ENCODE results near the gene GNAT3.

Gene GNAT3

DNA sequence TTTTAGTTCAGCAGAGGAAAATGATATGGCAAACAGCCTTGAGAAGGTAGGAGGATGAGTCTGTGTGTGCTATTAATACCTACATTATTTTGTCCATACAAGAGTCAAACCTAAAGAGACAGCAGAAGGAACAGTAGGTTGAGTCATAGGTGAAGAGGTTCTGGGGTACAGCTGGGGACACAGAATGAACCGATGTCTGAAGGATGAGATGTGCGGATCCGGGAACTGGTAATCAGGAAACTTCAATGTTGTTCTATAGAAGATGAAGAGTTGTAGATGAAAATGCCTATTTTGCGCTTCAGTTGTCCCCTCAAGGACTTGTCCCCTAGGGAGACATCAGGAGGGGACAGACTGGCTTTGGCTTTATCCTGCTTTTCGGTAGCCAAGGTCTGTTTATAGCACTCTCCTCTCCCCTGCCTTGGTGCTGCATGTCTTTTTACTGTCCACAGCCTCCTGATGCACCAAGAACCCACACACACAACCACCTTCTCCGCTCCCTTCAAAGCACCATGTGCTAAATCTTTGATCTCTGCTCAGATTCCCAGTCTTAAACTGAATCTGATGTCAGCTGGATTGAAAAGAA lies 94.6 kb downstream of the GNAT3 start:
- Histone ChIP-seq H3K4me1 (ENCODE audit: insufficient read depth, poor library complexity, severe bottlenecking) (peaks cover 27% of the 10 kb centered on the region), H3K36me3 (ENCODE audit: low read depth) (no peaks in the 10 kb centered on the region), H3K27me3 (ENCODE audit: insufficient read depth, poor library complexity, severe bottlenecking) (no peaks in the 10 kb centered on the region), H3K4me3 (ENCODE audit: severe bottlenecking) (no peak overlapping the region), H3K9me3 (ENCODE audit: severe bottlenecking) (no peaks in the 10 kb centered on the region), H3K27ac (ENCODE audit: poor library complexity, severe bottlenecking) (no peak overlapping the region)
- no peak for DNase-seq (ENCODE audit: low spot score)
- TF ChIP-seq, protein P1, sequence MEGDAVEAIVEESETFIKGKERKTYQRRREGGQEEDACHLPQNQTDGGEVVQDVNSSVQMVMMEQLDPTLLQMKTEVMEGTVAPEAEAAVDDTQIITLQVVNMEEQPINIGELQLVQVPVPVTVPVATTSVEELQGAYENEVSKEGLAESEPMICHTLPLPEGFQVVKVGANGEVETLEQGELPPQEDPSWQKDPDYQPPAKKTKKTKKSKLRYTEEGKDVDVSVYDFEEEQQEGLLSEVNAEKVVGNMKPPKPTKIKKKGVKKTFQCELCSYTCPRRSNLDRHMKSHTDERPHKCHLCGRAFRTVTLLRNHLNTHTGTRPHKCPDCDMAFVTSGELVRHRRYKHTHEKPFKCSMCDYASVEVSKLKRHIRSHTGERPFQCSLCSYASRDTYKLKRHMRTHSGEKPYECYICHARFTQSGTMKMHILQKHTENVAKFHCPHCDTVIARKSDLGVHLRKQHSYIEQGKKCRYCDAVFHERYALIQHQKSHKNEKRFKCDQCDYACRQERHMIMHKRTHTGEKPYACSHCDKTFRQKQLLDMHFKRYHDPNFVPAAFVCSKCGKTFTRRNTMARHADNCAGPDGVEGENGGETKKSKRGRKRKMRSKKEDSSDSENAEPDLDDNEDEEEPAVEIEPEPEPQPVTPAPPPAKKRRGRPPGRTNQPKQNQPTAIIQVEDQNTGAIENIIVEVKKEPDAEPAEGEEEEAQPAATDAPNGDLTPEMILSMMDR (IDR thresholded peaks at IDR 0.05; ENCODE audit: poor library complexity, severe bottlenecking): no peak
- no peak for ATAC-seq (ENCODE audit: low read depth)

- ATAC-seq (ENCODE audit: low read depth): peak; percentile 68; the same call in 1 of the 3 replicates
- no peaks in the 10 kb centered on the region for H3K27me3 ChIP-seq (ENCODE audit: insufficient read depth, poor library complexity, severe bottlenecking)
- TF ChIP-seq, protein P1 (IDR thresholded peaks at IDR 0.05; ENCODE audit: poor library complexity, severe bottlenecking): no peak
Observed at GRCh38 chr7:80415522-80415921, 96.3 kb downstream of the GNAT3 start.

DNA sequence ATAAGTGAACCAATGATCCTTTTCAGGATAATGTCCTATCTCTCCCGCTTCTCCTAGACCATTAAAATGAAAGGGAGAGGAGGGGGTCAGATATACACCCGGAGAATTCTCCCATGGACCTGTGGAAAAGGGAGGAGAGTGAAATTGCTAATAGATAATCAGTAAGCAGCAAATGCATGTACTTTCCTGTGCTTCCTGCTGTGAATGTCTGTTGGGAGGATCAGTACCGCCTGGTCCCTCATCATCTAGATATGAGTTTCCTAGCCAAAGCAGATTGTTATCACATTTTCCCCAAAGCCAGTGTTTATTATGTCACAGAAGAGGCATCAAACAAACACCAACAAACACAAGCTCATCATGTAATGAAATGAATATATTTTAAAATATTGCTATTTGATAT lies 96.8 kb downstream of the GNAT3 start:
- peaks cover 35% of the 10 kb centered on the region for H3K4me1 ChIP-seq (ENCODE audit: insufficient read depth, poor library complexity, severe bottlenecking)
- no peak overlapping the region for H3K4me3 ChIP-seq (ENCODE audit: severe bottlenecking)
- DNase-seq (ENCODE audit: low spot score) (no peak), ATAC-seq (ENCODE audit: low read depth) (no peak)
- TF ChIP-seq, protein P1 (IDR thresholded peaks at IDR 0.05; ENCODE audit: poor library complexity, severe bottlenecking): no peak
- H3K36me3 ChIP-seq (ENCODE audit: low read depth): no peaks in the 10 kb centered on the region
- peaks cover 2% of the 10 kb centered on the region for H3K9me3 ChIP-seq (ENCODE audit: severe bottlenecking)
- peak overlapping the region; percentile 4 for H3K27ac ChIP-seq (ENCODE audit: poor library complexity, severe bottlenecking)
- H3K27me3 ChIP-seq (ENCODE audit: insufficient read depth, poor library complexity, severe bottlenecking): no peaks in the 10 kb centered on the region

More at GRCh38 chr7:80415522-80415921, 96.3 kb downstream of the GNAT3 start:
- no peak overlapping the region for H3K4me3 ChIP-seq (ENCODE audit: severe bottlenecking)
- H3K36me3 ChIP-seq (ENCODE audit: low read depth): no peaks in the 10 kb centered on the region
- peak overlapping the region; percentile 4 for H3K27ac ChIP-seq (ENCODE audit: poor library complexity, severe bottlenecking)
- H3K9me3 ChIP-seq (ENCODE audit: severe bottlenecking): peaks cover 2% of the 10 kb centered on the region
- peaks cover 35% of the 10 kb centered on the region for H3K4me1 ChIP-seq (ENCODE audit: insufficient read depth, poor library complexity, severe bottlenecking)
- no peak for DNase-seq (ENCODE audit: low spot score)

- no peak overlapping the region for H3K27ac ChIP-seq (ENCODE audit: poor library complexity, severe bottlenecking)
- H3K36me3 ChIP-seq (ENCODE audit: low read depth): no peaks in the 10 kb centered on the region
- DNase-seq (ENCODE audit: low spot score): no peak
- ATAC-seq (ENCODE audit: low read depth): no peak
- no peaks in the 10 kb centered on the region for H3K27me3 ChIP-seq (ENCODE audit: insufficient read depth, poor library complexity, severe bottlenecking)
- no peak overlapping the region for H3K4me3 ChIP-seq (ENCODE audit: severe bottlenecking)
- H3K4me1 ChIP-seq (ENCODE audit: insufficient read depth, poor library complexity, severe bottlenecking): peaks cover 35% of the 10 kb centered on the region
- TF ChIP-seq, protein P1 (IDR thresholded peaks at IDR 0.05; ENCODE audit: poor library complexity, severe bottlenecking): no peak
- peaks cover 2% of the 10 kb centered on the region for H3K9me3 ChIP-seq (ENCODE audit: severe bottlenecking)
Observed at GRCh38 chr7:80414331-80414730, 97.5 kb downstream of the GNAT3 start.

- peaks cover 2% of the 10 kb centered on the region for H3K9me3 ChIP-seq (ENCODE audit: severe bottlenecking)
- no peaks in the 10 kb centered on the region for H3K36me3 ChIP-seq (ENCODE audit: low read depth)
- H3K27me3 ChIP-seq (ENCODE audit: insufficient read depth, poor library complexity, severe bottlenecking): no peaks in the 10 kb centered on the region
- H3K27ac ChIP-seq (ENCODE audit: poor library complexity, severe bottlenecking): peak overlapping the region; percentile 12
- peaks cover 35% of the 10 kb centered on the region for H3K4me1 ChIP-seq (ENCODE audit: insufficient read depth, poor library complexity, severe bottlenecking)
- H3K4me3 ChIP-seq (ENCODE audit: severe bottlenecking): no peak overlapping the region
- DNase-seq (ENCODE audit: low spot score) (no peak), ATAC-seq (ENCODE audit: low read depth) (no peak)
- TF ChIP-seq, protein P1 (IDR thresholded peaks at IDR 0.05; ENCODE audit: poor library complexity, severe bottlenecking): no peak
Observed at GRCh38 chr7:80413383-80413945, 98.4 kb downstream of the GNAT3 start.

All from RWPE2 (cell line).